HFF-Myc (cell line): ENCODE measurements around the gene MEIKIN.

Experiments used
- DNase-seq: peaks from one replicate; pipeline ENCODE4 v3.0.0-alpha.2; 2011; ENCODE audit warnings: low read depth; ENCODE audit errors: extremely low read depth
- H3K4me3 ChIP-seq: replicated peaks from 2 replicates; pipeline ENCODE4 v1.5.1; 2011; ENCODE audit warnings: low read depth, mild to moderate bottlenecking, control low read depth, low read length
- CTCF ChIP-seq: IDR thresholded peaks from 2 replicates; pipeline ENCODE4 v1.5.1; 2012; ENCODE audit warnings: mild to moderate bottlenecking, low read depth, low read length, control low read depth; ENCODE audit errors: missing control alignments

Gene MEIKIN

GRCh38 chr5:131990716-131991115 lies 45.3 kb upstream of the MEIKIN start:
- no peak for DNase-seq
- H3K4me3 ChIP-seq: no peak overlapping the region
- no peak for TF ChIP-seq CTCF

GRCh38 chr5:131988601-131989000 lies 43.1 kb upstream of the MEIKIN start:
- H3K4me3 ChIP-seq: no peak overlapping the region
- no peak for TF ChIP-seq CTCF
- DNase-seq: no peak

GRCh38 chr5:131987251-131987650 lies 41.8 kb upstream of the MEIKIN start:
- TF ChIP-seq CTCF: no peak
- H3K4me3 ChIP-seq: no peak overlapping the region
- DNase-seq: no peak

GRCh38 chr5:131986161-131986912 lies 40.9 kb upstream of the MEIKIN start:
- no peak overlapping the region for H3K4me3 ChIP-seq
- no peak for TF ChIP-seq CTCF
- DNase-seq: no peak

- no peak for DNase-seq
- no peak overlapping the region for H3K4me3 ChIP-seq
- no peak for TF ChIP-seq CTCF
Observed at GRCh38 chr5:131984956-131985665, 39.6 kb upstream of the MEIKIN start.

- no peak overlapping the region for H3K4me3 ChIP-seq
- no peak for TF ChIP-seq CTCF
- DNase-seq: no peak
Observed at GRCh38 chr5:131983244-131983771, 37.8 kb upstream of the MEIKIN start.
